ENCODE measurements around the gene LILRA6. TPM values are rescaled to one million over a fixed set of nuclear protein-coding genes. Genes with fewer than 3 reads are reported as not detected.
A peak's percentile ranks its signal among the peaks of the same experiment; 100 is the strongest.
"Not testable (repeated sequence)": the region's sequence is repeated elsewhere in the genome, so short reads cannot be mapped to it uniquely, and the experiment has no call there.

Gene LILRA6
- polyA plus RNA-seq, 3 donors, result 65.7 to 150 (median 143) TPM

- Mint-ChIP-seq H3K27ac (peak overlapping the region; percentile 95 to 100 (median 99)), H3K4me3 (peak overlapping the region; percentile 99), H3K36me3 (peaks cover 52 to 59% of the 10 kb centered on the region in 2 donors), H3K9me3 (peaks cover 0 to 3% (median 0%) of the 10 kb centered on the region in 7 donors), H3K4me1 (peaks cover 91% of the 10 kb centered on the region), H3K27me3 (ENCODE audit: low read depth in 3 of 3) (no peaks in the 10 kb centered on the region)
- Histone ChIP-seq H3K4me3 (replicated peaks in 1 of 3; ENCODE audit: low read depth in 2 of 3, low read length in 3 of 3) (peak overlapping the region; percentile 57 to 90 (median 72)), H2AFZ (ENCODE audit: insufficient read depth, low read depth, low read length, poor library complexity, severe bottlenecking) (no peak overlapping the region), H3K9me3 (replicated peaks in 1 of 2; ENCODE audit: control insufficient read depth in 1 of 2, insufficient read depth in 1 of 2, low read length in 2 of 2) (no peaks in the 10 kb centered on the region), H3K36me3 (replicated peaks in 1 of 2; ENCODE audit: control insufficient read depth in 1 of 2, insufficient read depth in 2 of 2, low read length in 2 of 2) (peaks cover 52 to 56% of the 10 kb centered on the region in 2 donors), H4K20me1 (ENCODE audit: insufficient read depth, low read length) (peaks cover 51% of the 10 kb centered on the region), H3K27ac (ENCODE audit: low read depth in 1 of 2, low read length in 2 of 2) (peak overlapping the region; percentile 79 to 94), H3K9ac (ENCODE audit: insufficient read depth, low read length, poor library complexity, severe bottlenecking) (peak overlapping the region; percentile 78), H3K27me3 (ENCODE audit: control insufficient read depth in 2 of 2, insufficient read depth in 2 of 2, low read length in 2 of 2) (no peaks in the 10 kb centered on the region), H3K79me2 (ENCODE audit: insufficient read depth, low read length) (peaks cover 46% of the 10 kb centered on the region), H3K4me1 (ENCODE audit: control insufficient read depth in 1 of 2, insufficient read depth in 2 of 2, low read length in 2 of 2) (peaks cover 75 to 91% of the 10 kb centered on the region in 2 donors), H3K4me2 (replicated peaks; ENCODE audit: extremely low read depth, low read length, poor library complexity, severe bottlenecking) (peak overlapping the region; percentile 86)
- intact Hi-C loops (cut with micrococcal nuclease), result loop anchor here in 1 of 2 donors (5.0 kb wide), 1 partner anchor 33 kb away; the partner anchor contains the start of gene LILRA5
- DNase-seq, result peak in 2 of 3 donors; percentile 40 to 60
- no peak for TF ChIP-seq CTCF (IDR thresholded peaks at IDR 0.05)
- WGBS (ENCODE audit: insufficient coverage), result no CpG with 5 or more reads among the region's 18 CpGs
Observed at GRCh38 chr19:54279406-54279962, 36.9 kb upstream of the LILRA6 start.

GRCh38 chr19:54278571-54279195 is 36.1 kb upstream of the LILRA6 start:
- Histone ChIP-seq H3K4me3 (replicated peaks in 1 of 3; ENCODE audit: low read depth in 2 of 3, low read length in 3 of 3) (peak overlapping the region; percentile 57 to 90 (median 72)), H3K36me3 (replicated peaks in 1 of 2; ENCODE audit: control insufficient read depth in 1 of 2, insufficient read depth in 2 of 2, low read length in 2 of 2) (peaks cover 60 to 64% of the 10 kb centered on the region in 2 donors), H4K20me1 (ENCODE audit: insufficient read depth, low read length) (peaks cover 55% of the 10 kb centered on the region), H3K4me2 (replicated peaks; ENCODE audit: extremely low read depth, low read length, poor library complexity, severe bottlenecking) (peak overlapping the region; percentile 86), H3K79me2 (ENCODE audit: insufficient read depth, low read length) (peaks cover 46% of the 10 kb centered on the region), H3K27ac (ENCODE audit: low read depth in 1 of 2, low read length in 2 of 2) (peak overlapping the region in 1 of 2 donors; percentile 94), H3K4me1 (ENCODE audit: control insufficient read depth in 1 of 2, insufficient read depth in 2 of 2, low read length in 2 of 2) (peaks cover 77 to 91% of the 10 kb centered on the region in 2 donors), H3K9ac (ENCODE audit: insufficient read depth, low read length, poor library complexity, severe bottlenecking) (peak overlapping the region; percentile 78)
- intact Hi-C loops (cut with micrococcal nuclease), result loop anchor here in 1 of 2 donors (5.0 kb wide), 1 partner anchor 34 kb away; the partner anchor contains the start of gene LILRA5
- Mint-ChIP-seq H3K4me1 (peaks cover 92% of the 10 kb centered on the region), H3K4me3 (peak overlapping the region; percentile 99), H3K27ac (peak overlapping the region in 6 of 7 donors; percentile 87 to 99 (median 97)), H3K36me3 (peaks cover 58 to 67% of the 10 kb centered on the region in 2 donors)
- H3K27me3 ChIP-seq (ENCODE audit: control insufficient read depth in 2 of 2, insufficient read depth in 2 of 2, low read length in 2 of 2); H3K9me3 ChIP-seq (replicated peaks in 1 of 2; ENCODE audit: control insufficient read depth in 1 of 2, insufficient read depth in 1 of 2, low read length in 2 of 2); H2AFZ ChIP-seq (ENCODE audit: insufficient read depth, low read depth, low read length, poor library complexity, severe bottlenecking); H3K27me3 Mint-ChIP-seq (ENCODE audit: low read depth in 3 of 3); DNase-seq; H3K9me3 Mint-ChIP-seq: not testable (repeated sequence)
- 96% methylated on average over 13 of the region's 15 CpGs for WGBS (ENCODE audit: insufficient coverage)

GRCh38 chr19:54278056-54278455 is 35.5 kb upstream of the LILRA6 start:
- H3K27me3 Mint-ChIP-seq (ENCODE audit: low read depth in 3 of 3); H2AFZ ChIP-seq (ENCODE audit: insufficient read depth, low read depth, low read length, poor library complexity, severe bottlenecking); H3K9me3 ChIP-seq (replicated peaks in 1 of 2; ENCODE audit: control insufficient read depth in 1 of 2, insufficient read depth in 1 of 2, low read length in 2 of 2); H3K27me3 ChIP-seq (ENCODE audit: control insufficient read depth in 2 of 2, insufficient read depth in 2 of 2, low read length in 2 of 2); H3K9me3 Mint-ChIP-seq; DNase-seq: not testable (repeated sequence)
- peak overlapping the region; percentile 86 for H3K4me2 ChIP-seq (replicated peaks; ENCODE audit: extremely low read depth, low read length, poor library complexity, severe bottlenecking)
- H3K4me3 ChIP-seq (replicated peaks in 1 of 3; ENCODE audit: low read depth in 2 of 3, low read length in 3 of 3), result peak overlapping the region in 2 of 3 experiments; percentile 15 to 90
- H3K9ac ChIP-seq (ENCODE audit: insufficient read depth, low read length, poor library complexity, severe bottlenecking), result peak overlapping the region; percentile 40
- intact Hi-C loops (cut with micrococcal nuclease), result loop anchor here in 1 of 2 donors (5.0 kb wide), 1 partner anchor 34 kb away; the partner anchor contains the start of gene LILRA5
- 99% methylated on average over 11 of the region's 13 CpGs for WGBS (ENCODE audit: insufficient coverage)
- peak overlapping the region in 6 of 7 donors; percentile 41 to 87 (median 70) for H3K27ac Mint-ChIP-seq
- H3K36me3 ChIP-seq (replicated peaks in 1 of 2; ENCODE audit: control insufficient read depth in 1 of 2, insufficient read depth in 2 of 2, low read length in 2 of 2), result peaks cover 60 to 66% of the 10 kb centered on the region in 2 donors
- H3K79me2 ChIP-seq (ENCODE audit: insufficient read depth, low read length), result peaks cover 46% of the 10 kb centered on the region
- peaks cover 77 to 91% of the 10 kb centered on the region in 2 donors for H3K4me1 ChIP-seq (ENCODE audit: control insufficient read depth in 1 of 2, insufficient read depth in 2 of 2, low read length in 2 of 2)
- H4K20me1 ChIP-seq (ENCODE audit: insufficient read depth, low read length), result peaks cover 55% of the 10 kb centered on the region
- peak overlapping the region; percentile 60 to 99 for H3K4me3 Mint-ChIP-seq
- peaks cover 92% of the 10 kb centered on the region for H3K4me1 Mint-ChIP-seq
- peak overlapping the region; percentile 41 to 94 for H3K27ac ChIP-seq (ENCODE audit: low read depth in 1 of 2, low read length in 2 of 2)
- H3K36me3 Mint-ChIP-seq, result peaks cover 60 to 72% of the 10 kb centered on the region in 2 donors
